Peyer's patch (tissue), 4 donors: ENCODE data around the gene HPD. TPM values are rescaled to one million over a fixed set of nuclear protein-coding genes. Genes with fewer than 3 reads are reported as not detected.

Source experiments
- DNase-seq, 3 donors: peaks; one replicate each; pipeline ENCODE4 v3.0.0-alpha.2; 2017 to 2019
- H3K27ac ChIP-seq, 4 donors: fragments of 200-600 bp; sonication (generic); one replicate each; pipeline ENCODE4 v1.5.1; 2016 to 2019
- H3K27me3 ChIP-seq, 2 donors: fragments of 200-600 bp; sonication (generic); one replicate each; pipeline ENCODE4 v1.5.1; 2019
- H3K36me3 ChIP-seq, 3 donors: fragments of 200-600 bp; sonication (generic); one replicate each; pipeline ENCODE4 v1.5.1; 2016 to 2019
- H3K4me1 ChIP-seq, 4 donors: fragments of 200-600 bp; sonication (generic); one replicate each; pipeline ENCODE4 v1.5.1; 2016 to 2019
- H3K4me3 ChIP-seq, 4 donors: fragments of 200-600 bp; sonication (generic); 1 replicate in 3 of 4; 2 replicates in 1 of 4; pipeline ENCODE4 v1.5.1; 2016 to 2019; ENCODE audit warnings: mild to moderate bottlenecking in 1 of 4
- H3K9me3 ChIP-seq, 4 donors: fragments of 200-600 bp; sonication (generic); one replicate each; pipeline ENCODE4 v1.5.1; 2016 to 2019; ENCODE audit warnings: mild to moderate bottlenecking in 1 of 4
- CTCF ChIP-seq, 6 experiments: fragments of 450-650 bp in 4 of 6; fragments of 200-600 bp in 2 of 6; sonication (generic) in 1 of 6; IDR thresholded peaks; one replicate each; pipeline ENCODE4 v1.5.1; 2017 to 2019; ENCODE audit warnings: antibody characterized with exemption in 6 of 6, mild to moderate bottlenecking in 3 of 6, moderate library complexity in 1 of 6
- POLR2A ChIP-seq, 2 donors: fragments of 450-650 bp; IDR thresholded peaks; one replicate each; pipeline ENCODE4 v1.5.1; 2017; ENCODE audit warnings: antibody characterized with exemption in 2 of 2, mild to moderate bottlenecking in 2 of 2, moderate library complexity in 2 of 2
- total RNA-seq, 4 donors: library from RNA; depleted of rRNA; stranded (reverse); fragments of >200 nt; gene quantifications; one replicate each; pipeline ENCODE4 v1.1.0, GENCODE V29; 2016

Gene HPD
- not detected for total RNA-seq

- TF ChIP-seq POLR2A (IDR thresholded peaks at IDR 0.05): no peak
- peaks cover 0 to 9% (median 0%) of the 10 kb centered on the region in 4 donors for H3K4me1 ChIP-seq
- H3K36me3 ChIP-seq: no peaks in the 10 kb centered on the region
- peak in 1 of 3 donors; percentile 53 for DNase-seq
- no peaks in the 10 kb centered on the region for H3K27me3 ChIP-seq
- H3K27ac ChIP-seq: peak within 1 kb of the TSS; percentile 46 to 74 (median 64)
- H3K4me3 ChIP-seq: peak within 1 kb of the TSS in 1 of 4 donors; percentile 16
- H3K9me3 ChIP-seq: no peaks in the 10 kb centered on the region
Observed at GRCh38 chr12:121858662-121859572, at the start of gene HPD. Gene HPD, minus strand, starts transcription at chr12:121858859. Its CDS starts 36 bp downstream, at chr12:121858823.

DNA sequence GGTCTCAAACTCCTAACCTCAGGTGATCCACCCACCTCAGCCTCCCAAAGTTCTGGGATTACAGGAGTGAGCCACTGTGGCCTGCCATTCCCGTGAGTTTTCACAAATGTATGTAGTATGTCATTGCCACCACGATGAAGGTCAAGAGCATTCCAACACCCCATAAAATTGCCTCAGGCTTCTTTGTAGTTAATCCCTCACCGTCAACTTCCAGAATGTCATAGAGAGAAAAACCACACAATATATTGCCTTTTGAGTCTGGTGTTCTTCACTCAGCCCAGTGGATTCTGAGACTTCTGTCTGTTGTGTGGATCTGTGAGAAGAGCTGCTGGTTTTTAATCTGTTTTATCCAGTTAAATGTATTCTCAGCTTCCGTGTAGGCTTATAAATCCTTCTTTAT lies 47.1 kb upstream of the HPD start:
- no peaks in the 10 kb centered on the region for H3K27me3 ChIP-seq
- no peak overlapping the region for H3K27ac ChIP-seq
- no peak for DNase-seq
- H3K4me3 ChIP-seq: no peak overlapping the region
- H3K4me1 ChIP-seq: no peaks in the 10 kb centered on the region
- peaks cover 0 to 95% (median 0%) of the 10 kb centered on the region in 3 donors for H3K36me3 ChIP-seq
- no peaks in the 10 kb centered on the region for H3K9me3 ChIP-seq
- TF ChIP-seq POLR2A (IDR thresholded peaks at IDR 0.05): no peak
- no peak for TF ChIP-seq CTCF (IDR thresholded peaks at IDR 0.05)

DNA sequence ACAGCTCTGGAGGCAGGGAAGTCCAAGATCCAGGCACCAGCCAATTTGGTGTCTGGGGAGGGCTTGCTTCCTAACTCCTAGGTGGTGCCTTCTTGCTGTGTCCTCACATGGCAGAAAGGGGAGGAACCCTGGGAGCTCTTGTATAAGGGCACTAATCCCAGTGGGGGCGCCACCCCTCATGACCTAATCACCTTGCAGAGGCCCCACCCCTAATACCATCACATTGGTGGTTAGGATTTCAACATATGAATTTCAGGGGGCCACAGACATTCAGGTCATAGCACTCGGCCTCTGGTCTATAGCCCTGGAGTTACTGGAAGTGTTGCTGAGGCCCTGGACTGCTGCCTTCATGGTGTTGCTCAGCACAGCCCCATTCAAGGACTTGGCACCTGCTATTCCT lies 44.5 kb upstream of the HPD start:
- Histone ChIP-seq H3K4me1 (no peaks in the 10 kb centered on the region), H3K9me3 (no peaks in the 10 kb centered on the region), H3K4me3 (no peak overlapping the region), H3K36me3 (peaks cover 0 to 94% (median 0%) of the 10 kb centered on the region in 3 donors), H3K27ac (no peak overlapping the region), H3K27me3 (no peaks in the 10 kb centered on the region)
- TF ChIP-seq POLR2A (IDR thresholded peaks at IDR 0.05) (no peak), CTCF (IDR thresholded peaks at IDR 0.05) (no peak)
- DNase-seq: no peak

- H3K4me3 ChIP-seq: no peak overlapping the region
- H3K27ac ChIP-seq: no peak overlapping the region
- no peaks in the 10 kb centered on the region for H3K9me3 ChIP-seq
- no peaks in the 10 kb centered on the region for H3K4me1 ChIP-seq
- H3K27me3 ChIP-seq: no peaks in the 10 kb centered on the region
- TF ChIP-seq CTCF (IDR thresholded peaks at IDR 0.05) (no peak), POLR2A (IDR thresholded peaks at IDR 0.05) (no peak)
- no peak for DNase-seq
- peaks cover 0 to 94% (median 0%) of the 10 kb centered on the region in 3 donors for H3K36me3 ChIP-seq
Observed at GRCh38 chr12:121899590-121899989, 40.9 kb upstream of the HPD start.

GRCh38 chr12:121898287-121898686 lies 39.6 kb upstream of the HPD start:
- Histone ChIP-seq H3K9me3 (no peaks in the 10 kb centered on the region), H3K36me3 (peaks cover 0 to 85% (median 0%) of the 10 kb centered on the region in 3 donors), H3K4me1 (peaks cover 0 to 12% (median 0%) of the 10 kb centered on the region in 4 donors), H3K4me3 (no peak overlapping the region), H3K27me3 (no peaks in the 10 kb centered on the region), H3K27ac (no peak overlapping the region)
- TF ChIP-seq POLR2A (IDR thresholded peaks at IDR 0.05) (no peak), CTCF (IDR thresholded peaks at IDR 0.05) (no peak)
- no peak for DNase-seq

DNA sequence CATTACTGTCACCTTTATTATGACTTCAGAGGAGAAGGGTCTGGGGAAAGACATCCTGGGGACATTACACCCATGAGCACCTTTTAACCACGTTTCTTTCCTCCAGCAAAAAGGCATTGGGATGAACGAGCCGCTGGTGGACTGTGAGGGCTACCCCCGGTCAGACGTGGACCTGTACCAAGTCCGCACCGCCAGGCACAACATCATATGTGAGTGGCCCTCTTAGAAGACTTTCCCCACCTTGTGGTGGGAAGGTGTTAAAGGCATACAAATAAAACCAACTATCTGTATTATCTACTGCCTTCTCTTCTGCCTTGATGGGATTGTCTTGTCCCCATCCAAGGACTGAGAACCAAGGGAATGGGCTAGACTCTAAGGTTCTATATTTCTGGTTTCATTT lies 36.0 kb upstream of the HPD start:
- Histone ChIP-seq H3K27me3 (no peaks in the 10 kb centered on the region), H3K9me3 (no peaks in the 10 kb centered on the region), H3K4me1 (peaks cover 0 to 45% (median 5%) of the 10 kb centered on the region in 4 donors), H3K27ac (no peak overlapping the region), H3K4me3 (no peak overlapping the region), H3K36me3 (peaks cover 0 to 50% (median 0%) of the 10 kb centered on the region in 3 donors)
- TF ChIP-seq POLR2A (IDR thresholded peaks at IDR 0.05) (no peak), CTCF (IDR thresholded peaks at IDR 0.05) (peak in 1 of 6 experiments; percentile 10)
- no peak for DNase-seq
